HEK293 (cell line): ENCODE data around the gene INTS14.
A peak's percentile ranks its signal among the peaks of the same experiment; 100 is the strongest.

Experiments used
- BCL11A ChIP-seq: fragments of 450-650 bp; formaldehyde crosslinking; IDR thresholded peaks from 2 replicates; pipeline ENCODE4 v1.5.1; 2016; ENCODE audit warnings: low read depth, missing biosample characterization, missing genetic modification characterization
- GFI1B ChIP-seq: fragments of 450-650 bp; formaldehyde crosslinking; IDR thresholded peaks from 2 replicates; pipeline ENCODE4 v1.5.1; 2016; ENCODE audit warnings: missing biosample characterization, missing genetic modification characterization
- GLIS2 ChIP-seq: fragments of 450-650 bp; formaldehyde crosslinking; IDR thresholded peaks from 2 replicates; pipeline ENCODE4 v1.5.1; 2016; ENCODE audit warnings: missing biosample characterization, missing genetic modification characterization
- HIC1 ChIP-seq: fragments of 450-650 bp; formaldehyde crosslinking; IDR thresholded peaks from 2 replicates; pipeline ENCODE4 v1.5.1; 2016; ENCODE audit warnings: missing biosample characterization, missing genetic modification characterization
- KLF16 ChIP-seq: fragments of 450-650 bp; formaldehyde crosslinking; IDR thresholded peaks from 2 replicates; pipeline ENCODE4 v1.5.1; 2017; ENCODE audit warnings: missing biosample characterization, missing genetic modification characterization
- KLF8 ChIP-seq: fragments of 450-650 bp; formaldehyde crosslinking; IDR thresholded peaks from 2 replicates; pipeline ENCODE4 v1.5.1; 2016; ENCODE audit warnings: missing biosample characterization, missing genetic modification characterization
- SALL2 ChIP-seq: fragments of 450-650 bp; formaldehyde crosslinking; IDR thresholded peaks from 2 replicates; pipeline ENCODE4 v1.5.0; 2017; ENCODE audit warnings: missing biosample characterization, mild to moderate bottlenecking, missing genetic modification characterization, borderline replicate concordance
- ZBTB17 ChIP-seq: fragments of 450-650 bp; formaldehyde crosslinking; IDR thresholded peaks from 2 replicates; pipeline ENCODE4 v1.5.1; 2016; ENCODE audit warnings: missing biosample characterization, missing genetic modification characterization
- ZBTB8A ChIP-seq: fragments of 450-650 bp; formaldehyde crosslinking; IDR thresholded peaks from 2 replicates; pipeline ENCODE4 v1.5.1; 2016; ENCODE audit warnings: missing biosample characterization, missing genetic modification characterization
- ZFHX2 ChIP-seq: fragments of 450-650 bp; formaldehyde crosslinking; conservative IDR thresholded peaks from 2 replicates; pipeline ENCODE4 v1.5.1; 2016; ENCODE audit warnings: missing biosample characterization, missing genetic modification characterization
- ZFP37 ChIP-seq: fragments of 450-650 bp; formaldehyde crosslinking; IDR thresholded peaks from 2 replicates; pipeline ENCODE4 v1.5.1; 2016; ENCODE audit warnings: missing biosample characterization, missing genetic modification characterization
- ZIC2 ChIP-seq: fragments of 450-650 bp; formaldehyde crosslinking; IDR thresholded peaks from 2 replicates; pipeline ENCODE4 v1.5.1; 2016; ENCODE audit warnings: missing biosample characterization, missing genetic modification characterization
- ZNF132 ChIP-seq: fragments of 450-650 bp; formaldehyde crosslinking; IDR thresholded peaks from 2 replicates; pipeline ENCODE4 v1.5.1; 2017; ENCODE audit warnings: missing biosample characterization, missing genetic modification characterization, borderline replicate concordance
- ZNF174 ChIP-seq: fragments of 450-650 bp; formaldehyde crosslinking; IDR thresholded peaks from 2 replicates; pipeline ENCODE4 v1.5.0; 2017; ENCODE audit warnings: missing biosample characterization, mild to moderate bottlenecking, missing genetic modification characterization
- ZNF175 ChIP-seq: fragments of 450-650 bp; formaldehyde crosslinking; IDR thresholded peaks from 2 replicates; pipeline ENCODE4 v1.5.1; 2016; ENCODE audit warnings: missing biosample characterization, missing genetic modification characterization
- ZNF2 ChIP-seq: fragments of 450-650 bp; formaldehyde crosslinking; IDR thresholded peaks from 2 replicates; pipeline ENCODE4 v1.5.1; 2016; ENCODE audit warnings: missing biosample characterization, missing genetic modification characterization
- ZNF280D ChIP-seq: fragments of 450-650 bp; formaldehyde crosslinking; IDR thresholded peaks from 2 replicates; pipeline ENCODE4 v1.5.1; 2016; ENCODE audit warnings: missing biosample characterization, missing genetic modification characterization
- ZNF514 ChIP-seq: fragments of 450-650 bp; formaldehyde crosslinking; IDR thresholded peaks from 2 replicates; pipeline ENCODE4 v1.5.1; 2016; ENCODE audit warnings: missing biosample characterization, missing genetic modification characterization
- ZNF548 ChIP-seq: fragments of 450-650 bp; formaldehyde crosslinking; IDR thresholded peaks from 2 replicates; pipeline ENCODE4 v1.5.1; 2016; ENCODE audit warnings: missing biosample characterization, missing genetic modification characterization
- ZNF549 ChIP-seq: fragments of 450-650 bp; IDR thresholded peaks from 2 replicates; pipeline ENCODE4 v1.5.1; 2018; ENCODE audit warnings: missing biosample characterization, missing genetic modification characterization, mild to moderate bottlenecking, inconsistent platforms, moderate library complexity
- ZNF555 ChIP-seq: fragments of 450-650 bp; formaldehyde crosslinking; conservative IDR thresholded peaks from 2 replicates; pipeline ENCODE4 v1.5.1; 2017; ENCODE audit warnings: missing biosample characterization, mild to moderate bottlenecking, missing genetic modification characterization, inconsistent platforms
- ZNF558 ChIP-seq: fragments of 450-650 bp; formaldehyde crosslinking; IDR thresholded peaks from 2 replicates; pipeline ENCODE4 v1.5.1; 2016; ENCODE audit warnings: missing biosample characterization, missing genetic modification characterization
- ZNF596 ChIP-seq: fragments of 450-650 bp; IDR thresholded peaks from 2 replicates; pipeline ENCODE4 v1.5.0; 2018; ENCODE audit warnings: missing biosample characterization, mild to moderate bottlenecking, missing genetic modification characterization, moderate library complexity
- ZNF610 ChIP-seq: fragments of 450-650 bp; formaldehyde crosslinking; IDR thresholded peaks from 2 replicates; pipeline ENCODE4 v1.5.1; 2016; ENCODE audit warnings: missing biosample characterization, missing genetic modification characterization, borderline replicate concordance
- ZNF623 ChIP-seq: fragments of 450-650 bp; formaldehyde crosslinking; IDR thresholded peaks from 2 replicates; pipeline ENCODE4 v1.5.1; 2016; ENCODE audit warnings: missing biosample characterization, missing genetic modification characterization
- ZNF670 ChIP-seq: fragments of 450-650 bp; formaldehyde crosslinking; IDR thresholded peaks from 2 replicates; pipeline ENCODE4 v1.5.1; 2016; ENCODE audit warnings: missing biosample characterization, missing genetic modification characterization, low read depth
- ZNF677 ChIP-seq: fragments of 450-650 bp; IDR thresholded peaks from 2 replicates; pipeline ENCODE4 v1.5.0; 2018; ENCODE audit warnings: missing biosample characterization, mild to moderate bottlenecking, missing genetic modification characterization, moderate library complexity
- ZNF707 ChIP-seq: fragments of 450-650 bp; formaldehyde crosslinking; IDR thresholded peaks from 2 replicates; pipeline ENCODE4 v1.5.1; 2016; ENCODE audit warnings: missing biosample characterization, missing genetic modification characterization
- ZNF76 ChIP-seq: fragments of 450-650 bp; formaldehyde crosslinking; IDR thresholded peaks from 2 replicates; pipeline ENCODE4; 2016; ENCODE audit warnings: low read depth, missing biosample characterization, missing genetic modification characterization, borderline replicate concordance
- ZNF792 ChIP-seq: fragments of 450-650 bp; formaldehyde crosslinking; IDR thresholded peaks from 2 replicates; pipeline ENCODE4 v1.5.1; 2016; ENCODE audit warnings: missing biosample characterization, missing genetic modification characterization
- TF ChIP-seq, protein P1 (sequence below): fragments of 450-650 bp; formaldehyde crosslinking; IDR thresholded peaks from 2 replicates; pipeline ENCODE4 v1.5.1; 2017; ENCODE audit warnings: missing biosample characterization, missing genetic modification characterization
- TF ChIP-seq, protein P2 (sequence below): fragments of 450-650 bp; IDR thresholded peaks from 2 replicates; pipeline ENCODE4 v1.5.1; 2018; ENCODE audit warnings: missing biosample characterization, mild to moderate bottlenecking, missing genetic modification characterization

The INTS14 gene

DNA sequence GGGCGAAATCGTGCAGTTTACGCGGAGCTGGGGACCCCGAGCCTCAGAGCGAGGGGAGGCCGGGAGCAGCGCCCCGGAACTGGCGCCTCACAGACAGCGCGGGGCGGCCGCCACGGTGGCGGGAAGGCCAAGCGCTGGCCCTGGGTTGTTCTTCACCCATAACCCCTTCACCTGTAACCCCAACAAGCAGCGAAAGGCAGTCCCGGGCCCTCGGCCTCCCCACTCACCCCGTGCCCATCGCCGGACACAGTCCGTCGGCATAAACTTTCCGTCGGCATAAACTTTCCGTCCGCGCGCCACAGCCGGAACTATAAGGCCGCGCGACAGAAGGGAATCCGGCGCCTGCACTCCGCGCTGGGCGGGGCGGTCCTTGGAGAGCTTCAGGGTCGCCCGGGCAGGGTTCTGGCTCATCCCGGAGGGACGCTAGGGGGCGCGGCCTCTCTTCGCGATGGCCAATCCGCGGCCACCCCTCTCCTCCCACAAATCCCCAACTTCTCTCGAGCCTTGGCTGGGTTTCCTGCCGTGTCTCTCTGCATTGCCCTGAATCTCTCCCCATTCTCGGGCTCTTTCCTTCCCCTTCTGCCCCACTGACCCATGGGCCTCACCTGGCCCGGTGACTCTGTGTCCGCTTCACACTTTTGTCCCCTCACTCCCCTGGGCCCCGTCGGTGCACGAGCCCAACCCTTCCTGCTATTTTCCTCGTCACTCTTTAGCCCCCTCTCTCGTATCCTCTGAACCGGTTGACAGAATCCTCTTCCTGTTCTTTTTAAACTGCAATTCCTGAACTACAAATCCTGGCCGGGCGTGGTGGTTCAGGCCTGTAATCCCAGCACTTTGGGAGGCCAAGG is at the start of gene INTS14 (continued):
- TF ChIP-seq, protein P1, sequence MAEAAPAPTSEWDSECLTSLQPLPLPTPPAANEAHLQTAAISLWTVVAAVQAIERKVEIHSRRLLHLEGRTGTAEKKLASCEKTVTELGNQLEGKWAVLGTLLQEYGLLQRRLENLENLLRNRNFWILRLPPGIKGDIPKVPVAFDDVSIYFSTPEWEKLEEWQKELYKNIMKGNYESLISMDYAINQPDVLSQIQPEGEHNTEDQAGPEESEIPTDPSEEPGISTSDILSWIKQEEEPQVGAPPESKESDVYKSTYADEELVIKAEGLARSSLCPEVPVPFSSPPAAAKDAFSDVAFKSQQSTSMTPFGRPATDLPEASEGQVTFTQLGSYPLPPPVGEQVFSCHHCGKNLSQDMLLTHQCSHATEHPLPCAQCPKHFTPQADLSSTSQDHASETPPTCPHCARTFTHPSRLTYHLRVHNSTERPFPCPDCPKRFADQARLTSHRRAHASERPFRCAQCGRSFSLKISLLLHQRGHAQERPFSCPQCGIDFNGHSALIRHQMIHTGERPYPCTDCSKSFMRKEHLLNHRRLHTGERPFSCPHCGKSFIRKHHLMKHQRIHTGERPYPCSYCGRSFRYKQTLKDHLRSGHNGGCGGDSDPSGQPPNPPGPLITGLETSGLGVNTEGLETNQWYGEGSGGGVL (tag by site-specific recombination) = peak; percentile 47; the same call in 1 of the 2 replicates
- TF ChIP-seq GLIS2 (tag by site-specific recombination) = peak; percentile 72
- TF ChIP-seq KLF8 = peak; percentile 100
- TF ChIP-seq ZNF558 (tag by site-specific recombination) = peak; percentile 89
- TF ChIP-seq ZNF2 (tag by site-specific recombination) = peak; percentile 99
- TF ChIP-seq ZNF174 (tag by site-specific recombination) = no peak
- TF ChIP-seq ZNF677 (tag by site-specific recombination) = 0 out of 2 replicates have a peak, but pooled peaks have one; percentile 32
- TF ChIP-seq ZNF549 (tag by site-specific recombination) = no peak
- peak; percentile 14; the same call in 1 of the 2 replicates for TF ChIP-seq ZNF596
- TF ChIP-seq ZNF132 (tag by site-specific recombination) = no peak
- peak; percentile 88 for TF ChIP-seq ZBTB8A (tag by site-specific recombination)
- no peak for TF ChIP-seq ZNF555 (tag by site-specific recombination)
- no peak; the same call in 1 of the 2 replicates for TF ChIP-seq ZNF670
- peak; percentile 51 for TF ChIP-seq ZNF623
- peak; percentile 100 for TF ChIP-seq ZFP37
- TF ChIP-seq ZNF792 (tag by site-specific recombination) = peak; percentile 92
- peak; percentile 91 for TF ChIP-seq ZNF76 (tag by site-specific recombination)
- TF ChIP-seq ZNF175 = no peak
- TF ChIP-seq ZNF514 (tag by site-specific recombination) = no peak
- TF ChIP-seq ZNF610 = peak; percentile 95
- peak; percentile 55; the same call in 1 of the 2 replicates for TF ChIP-seq ZIC2 (tag by site-specific recombination)
- no peak for TF ChIP-seq HIC1
- peak; percentile 99 for TF ChIP-seq ZBTB17
- TF ChIP-seq ZNF707 (tag by site-specific recombination) = no peak
- peak; percentile 52 for TF ChIP-seq GFI1B (tag by site-specific recombination)
- TF ChIP-seq, protein P2, sequence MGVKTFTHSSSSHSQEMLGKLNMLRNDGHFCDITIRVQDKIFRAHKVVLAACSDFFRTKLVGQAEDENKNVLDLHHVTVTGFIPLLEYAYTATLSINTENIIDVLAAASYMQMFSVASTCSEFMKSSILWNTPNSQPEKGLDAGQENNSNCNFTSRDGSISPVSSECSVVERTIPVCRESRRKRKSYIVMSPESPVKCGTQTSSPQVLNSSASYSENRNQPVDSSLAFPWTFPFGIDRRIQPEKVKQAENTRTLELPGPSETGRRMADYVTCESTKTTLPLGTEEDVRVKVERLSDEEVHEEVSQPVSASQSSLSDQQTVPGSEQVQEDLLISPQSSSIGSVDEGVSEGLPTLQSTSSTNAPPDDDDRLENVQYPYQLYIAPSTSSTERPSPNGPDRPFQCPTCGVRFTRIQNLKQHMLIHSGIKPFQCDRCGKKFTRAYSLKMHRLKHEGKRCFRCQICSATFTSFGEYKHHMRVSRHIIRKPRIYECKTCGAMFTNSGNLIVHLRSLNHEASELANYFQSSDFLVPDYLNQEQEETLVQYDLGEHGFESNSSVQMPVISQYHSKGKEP (tag by site-specific recombination) = peak; percentile 80
- peak; percentile 51 for TF ChIP-seq ZFHX2 (tag by site-specific recombination)
- no peak for TF ChIP-seq SALL2 (tag by site-specific recombination)
- peak; percentile 88; the same call in 1 of the 2 replicates for TF ChIP-seq ZNF280D (tag by site-specific recombination)
- TF ChIP-seq ZNF548 (tag by site-specific recombination) = no peak
- TF ChIP-seq BCL11A = peak; percentile 97
- peak; percentile 99 for TF ChIP-seq KLF16 (tag by site-specific recombination)
